ENCODE data around the gene ARHGEF4. TPM values are rescaled to one million over a fixed set of nuclear protein-coding genes. Genes with fewer than 3 reads are reported as not detected.

Gene ARHGEF4
- total RNA-seq, 4 donors from 2014 or later = 108 to 378 (median 134) TPM

GRCh38 chr2:130996691-130997090, 160.0 kb downstream of the ARHGEF4 start:
- H3K27ac ChIP-seq = no peak overlapping the region
- no peaks in the 10 kb centered on the region for H3K9me3 ChIP-seq
- no peak for DNase-seq (ENCODE audit: low spot score in 2 of 2)
- H3K36me3 ChIP-seq = no peaks in the 10 kb centered on the region
- no peak for TF ChIP-seq POLR2A (IDR thresholded peaks at IDR 0.05)
- no peak for TF ChIP-seq CTCF (IDR thresholded peaks at IDR 0.05)
- no peak for TF ChIP-seq POLR2AphosphoS5 (IDR thresholded peaks at IDR 0.05)
- TF ChIP-seq EP300 (IDR thresholded peaks at IDR 0.05) = no peak
- H3K4me3 ChIP-seq = no peak overlapping the region
- H3K4me1 ChIP-seq = no peaks in the 10 kb centered on the region
- 73% methylated on average over 3 of the region's 3 CpGs for WGBS
- H3K27me3 ChIP-seq = no peaks in the 10 kb centered on the region

DNA sequence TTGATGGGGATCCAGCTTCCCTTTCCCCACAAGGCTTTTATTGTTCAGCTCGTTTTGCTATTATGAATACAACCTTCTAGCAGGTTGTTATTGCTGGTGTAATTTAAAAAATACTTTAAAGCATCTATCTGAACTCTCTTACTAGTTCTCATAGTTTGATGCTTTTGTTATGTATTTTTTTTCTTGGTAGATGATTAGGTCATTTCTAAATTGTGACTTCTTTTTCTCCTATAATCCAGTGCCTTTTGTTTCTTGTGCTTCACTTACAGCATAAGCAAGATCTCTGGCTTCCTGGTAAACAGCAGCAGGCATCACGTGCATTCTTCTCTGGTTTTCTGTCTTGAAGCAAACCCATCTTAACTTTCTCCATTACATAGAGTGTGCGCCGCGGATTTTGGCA, 160.5 kb downstream of the ARHGEF4 start:
- Histone ChIP-seq H3K9me3 (no peaks in the 10 kb centered on the region), H3K27ac (no peak overlapping the region), H3K27me3 (no peaks in the 10 kb centered on the region), H3K4me3 (no peak overlapping the region), H3K4me1 (no peaks in the 10 kb centered on the region), H3K36me3 (no peaks in the 10 kb centered on the region)
- WGBS = 74% methylated on average over 5 of the region's 5 CpGs
- no peak for DNase-seq (ENCODE audit: low spot score in 2 of 2)
- TF ChIP-seq POLR2A (IDR thresholded peaks at IDR 0.05) = no peak
- TF ChIP-seq CTCF (IDR thresholded peaks at IDR 0.05) = no peak
- TF ChIP-seq EP300 (IDR thresholded peaks at IDR 0.05) = no peak
- no peak for TF ChIP-seq POLR2AphosphoS5 (IDR thresholded peaks at IDR 0.05)

DNA sequence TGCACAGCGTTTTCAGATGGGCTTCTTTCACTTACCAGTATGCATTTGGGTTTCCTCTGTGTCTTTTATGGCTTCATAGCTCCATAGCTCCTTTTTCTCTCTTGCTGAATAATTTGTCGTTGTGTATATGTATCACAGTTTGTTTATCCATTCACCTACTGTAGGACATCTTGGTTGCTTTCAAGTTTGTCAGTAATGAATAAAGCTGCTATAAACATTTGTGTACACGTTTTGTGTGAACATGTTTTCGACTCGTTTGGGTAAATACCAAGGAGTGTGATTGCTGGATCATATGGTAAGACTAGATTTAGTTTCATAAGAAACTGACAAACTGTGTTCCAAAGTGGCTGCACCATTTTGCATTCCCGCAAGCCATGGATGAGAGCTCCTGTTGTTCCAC, 161.8 kb downstream of the ARHGEF4 start:
- Histone ChIP-seq H3K4me3 (no peak overlapping the region), H3K36me3 (no peaks in the 10 kb centered on the region), H3K27me3 (no peaks in the 10 kb centered on the region), H3K9me3 (no peaks in the 10 kb centered on the region), H3K27ac (no peak overlapping the region), H3K4me1 (no peaks in the 10 kb centered on the region)
- DNase-seq (ENCODE audit: low spot score in 2 of 2) = no peak
- no peak for TF ChIP-seq CTCF (IDR thresholded peaks at IDR 0.05)
- no peak for TF ChIP-seq POLR2A (IDR thresholded peaks at IDR 0.05)
- no peak for TF ChIP-seq EP300 (IDR thresholded peaks at IDR 0.05)
- TF ChIP-seq POLR2AphosphoS5 (IDR thresholded peaks at IDR 0.05) = no peak
- 78% methylated on average over 6 of the region's 6 CpGs for WGBS

DNA sequence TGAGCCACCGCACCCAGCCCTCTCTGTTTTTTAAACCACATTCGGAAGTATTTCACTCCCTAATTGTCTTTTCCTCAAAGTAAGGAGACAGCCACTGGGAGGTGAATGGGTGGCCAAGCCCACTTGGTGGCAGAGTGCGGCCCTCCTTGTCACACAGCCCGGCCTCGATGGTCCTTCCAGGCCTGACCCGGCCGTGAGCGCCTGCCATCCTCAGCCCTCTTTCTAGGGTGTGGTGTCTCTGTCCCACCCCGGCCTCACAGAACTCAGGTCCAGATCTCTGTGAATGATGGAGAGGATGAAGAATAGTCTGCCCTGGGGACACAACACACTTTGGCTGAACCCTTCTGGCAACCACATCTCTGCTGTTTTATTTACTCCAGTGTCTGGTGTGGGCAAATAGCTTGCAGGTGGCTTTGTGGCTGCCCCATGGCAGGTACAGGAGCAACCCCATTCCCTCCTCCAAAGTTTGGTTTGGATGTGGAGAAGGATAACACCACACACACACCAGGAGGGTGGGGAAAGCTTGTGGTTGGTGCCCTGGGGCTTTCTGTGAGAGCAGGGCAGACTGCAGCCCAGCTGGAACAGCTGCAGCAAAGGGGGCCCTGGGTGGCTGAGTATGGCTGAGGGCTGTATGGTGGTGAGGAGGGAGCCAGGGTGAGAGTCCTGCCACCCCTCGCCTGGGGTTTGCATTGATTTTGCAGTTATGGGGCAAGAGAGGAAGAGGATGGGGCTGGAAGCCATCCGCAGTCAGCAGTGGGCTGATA, 167.9 kb downstream of the ARHGEF4 start:
- 88% methylated on average over 10 of the region's 11 CpGs for WGBS
- no peaks in the 10 kb centered on the region for H3K36me3 ChIP-seq
- no peaks in the 10 kb centered on the region for H3K4me1 ChIP-seq
- no peaks in the 10 kb centered on the region for H3K9me3 ChIP-seq
- no peak overlapping the region for H3K4me3 ChIP-seq
- H3K27me3 ChIP-seq = peaks cover 2% of the 10 kb centered on the region
- no peak overlapping the region for H3K27ac ChIP-seq
- TF ChIP-seq POLR2A (IDR thresholded peaks at IDR 0.05) (no peak), EP300 (IDR thresholded peaks at IDR 0.05) (no peak), POLR2AphosphoS5 (IDR thresholded peaks at IDR 0.05) (no peak), CTCF (IDR thresholded peaks at IDR 0.05) (no peak)
- DNase-seq (ENCODE audit: low spot score in 2 of 2) = no peak

DNA sequence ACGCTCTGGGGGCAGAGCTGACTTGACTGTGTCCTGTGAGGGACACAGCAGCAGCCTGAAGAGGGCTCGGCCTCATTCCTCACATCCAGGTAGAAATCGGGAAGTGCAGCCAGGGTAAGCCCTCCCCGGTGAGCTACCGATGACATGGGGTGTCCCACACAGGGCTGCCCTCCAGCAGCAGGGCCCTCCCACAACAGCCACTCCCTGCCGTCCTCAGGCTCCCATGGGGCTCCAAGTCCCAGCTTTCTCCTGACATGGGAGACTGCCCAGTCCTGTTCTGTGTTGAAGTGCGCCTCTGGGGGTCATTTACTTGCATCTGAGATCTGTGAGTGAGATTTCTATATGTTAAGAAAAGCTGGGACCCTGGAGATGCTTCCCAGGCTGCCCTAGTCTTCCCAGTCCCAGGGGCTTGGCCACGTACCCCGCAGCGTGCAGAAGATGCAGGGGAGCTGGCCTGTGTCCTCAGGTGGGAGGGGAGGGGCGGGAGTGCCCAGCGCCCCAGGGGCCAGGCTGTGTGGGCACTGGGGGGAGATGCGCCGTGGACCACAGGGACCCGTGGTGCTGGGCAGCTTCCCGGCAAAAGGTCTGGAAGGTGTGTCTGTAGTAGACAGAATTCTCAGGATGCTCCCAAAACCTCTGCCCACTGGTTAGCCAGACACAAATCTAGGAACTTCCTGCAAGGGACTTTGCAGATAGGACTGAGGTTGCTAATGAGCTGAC, 168.7 kb downstream of the ARHGEF4 start:
- WGBS = 78% methylated on average over 8 of the region's 16 CpGs
- peaks cover 2% of the 10 kb centered on the region for H3K27me3 ChIP-seq

More for the DNA sequence above, 168.7 kb downstream of the ARHGEF4 start:
- Histone ChIP-seq H3K4me3 (no peak overlapping the region), H3K27ac (no peak overlapping the region), H3K36me3 (no peaks in the 10 kb centered on the region), H3K9me3 (no peaks in the 10 kb centered on the region), H3K4me1 (no peaks in the 10 kb centered on the region)
- no peak for DNase-seq (ENCODE audit: low spot score in 2 of 2)
- no peak for TF ChIP-seq CTCF (IDR thresholded peaks at IDR 0.05)
- no peak for TF ChIP-seq EP300 (IDR thresholded peaks at IDR 0.05)
- TF ChIP-seq POLR2AphosphoS5 (IDR thresholded peaks at IDR 0.05) = no peak
- TF ChIP-seq POLR2A (IDR thresholded peaks at IDR 0.05) = no peak

Data from suprapubic skin (tissue), 4 donors.